ENCODE measurements around the gene TGFA. TPM values are rescaled to one million over a fixed set of nuclear protein-coding genes. Genes with fewer than 3 reads are reported as not detected.

Gene TGFA
- total and polyA plus RNA-seq, 4 donors, result 1.1 to 2.9 (median 1.7) TPM

DNA sequence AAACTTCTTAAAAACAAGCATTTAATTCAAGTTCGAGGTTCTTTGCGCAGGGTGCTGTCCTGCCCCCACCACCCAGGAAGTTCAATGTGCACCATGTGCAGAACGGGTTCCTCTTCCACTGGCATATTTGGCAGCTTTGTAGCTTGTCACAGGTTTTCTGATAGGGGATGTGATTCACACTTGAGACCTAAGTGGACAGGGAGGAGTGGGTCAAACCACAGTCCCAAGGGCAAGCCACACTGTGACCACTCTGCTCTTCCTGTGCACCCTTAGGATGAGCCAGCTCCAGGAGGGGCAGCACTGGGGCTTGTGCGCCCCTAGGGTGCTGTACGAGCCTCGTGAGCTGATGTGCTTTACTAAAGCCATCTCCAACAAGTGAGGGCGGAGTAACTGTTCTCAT is 82.5 kb downstream of the TGFA start (continued):
- TF ChIP-seq, protein P1, sequence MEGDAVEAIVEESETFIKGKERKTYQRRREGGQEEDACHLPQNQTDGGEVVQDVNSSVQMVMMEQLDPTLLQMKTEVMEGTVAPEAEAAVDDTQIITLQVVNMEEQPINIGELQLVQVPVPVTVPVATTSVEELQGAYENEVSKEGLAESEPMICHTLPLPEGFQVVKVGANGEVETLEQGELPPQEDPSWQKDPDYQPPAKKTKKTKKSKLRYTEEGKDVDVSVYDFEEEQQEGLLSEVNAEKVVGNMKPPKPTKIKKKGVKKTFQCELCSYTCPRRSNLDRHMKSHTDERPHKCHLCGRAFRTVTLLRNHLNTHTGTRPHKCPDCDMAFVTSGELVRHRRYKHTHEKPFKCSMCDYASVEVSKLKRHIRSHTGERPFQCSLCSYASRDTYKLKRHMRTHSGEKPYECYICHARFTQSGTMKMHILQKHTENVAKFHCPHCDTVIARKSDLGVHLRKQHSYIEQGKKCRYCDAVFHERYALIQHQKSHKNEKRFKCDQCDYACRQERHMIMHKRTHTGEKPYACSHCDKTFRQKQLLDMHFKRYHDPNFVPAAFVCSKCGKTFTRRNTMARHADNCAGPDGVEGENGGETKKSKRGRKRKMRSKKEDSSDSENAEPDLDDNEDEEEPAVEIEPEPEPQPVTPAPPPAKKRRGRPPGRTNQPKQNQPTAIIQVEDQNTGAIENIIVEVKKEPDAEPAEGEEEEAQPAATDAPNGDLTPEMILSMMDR (IDR thresholded peaks at IDR 0.05; ENCODE audit: low read depth, low read length, missing input control), result no peak
- TF ChIP-seq JUND (IDR thresholded peaks at IDR 0.05), result no peak

DNA sequence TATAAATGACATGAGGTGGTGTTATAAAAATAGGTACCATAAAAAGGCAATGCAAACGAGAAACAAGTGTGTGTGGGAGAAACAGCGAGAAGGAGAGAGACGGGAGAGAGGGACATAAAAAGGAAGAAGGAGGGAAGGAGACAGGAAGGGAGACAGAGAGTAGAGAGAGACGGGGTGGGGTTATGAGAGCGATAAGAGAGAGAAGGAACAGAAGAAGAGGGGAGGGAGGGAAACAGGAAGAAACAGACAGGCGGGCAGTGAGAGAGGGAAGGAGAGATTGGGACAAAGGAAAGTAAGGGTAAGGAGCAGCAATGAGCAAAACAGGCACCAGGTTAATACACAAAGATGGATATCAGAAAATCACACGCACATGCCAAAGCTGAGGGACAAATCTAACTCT is 83.7 kb downstream of the TGFA start:
- H3K27ac ChIP-seq (ENCODE audit: low read depth in 1 of 2, low read length in 2 of 2), result no peak overlapping the region
- H3K9ac ChIP-seq (ENCODE audit: low read depth in 1 of 2, low read length in 2 of 2), result no peak overlapping the region
- H3K27me3 ChIP-seq (ENCODE audit: control insufficient read depth in 4 of 4, insufficient read depth in 4 of 4, low read length in 3 of 4), result no peaks in the 10 kb centered on the region
- no peaks in the 10 kb centered on the region for H3K36me3 ChIP-seq (ENCODE audit: control insufficient read depth in 4 of 4, insufficient read depth in 3 of 4, low read depth in 1 of 4, low read length in 3 of 4)
- no peak overlapping the region for H3K4me3 ChIP-seq (ENCODE audit: low read depth in 1 of 3, low read length in 3 of 3)
- TF ChIP-seq JUND (IDR thresholded peaks at IDR 0.05) (no peak), HNF4A (conservative IDR thresholded peaks at IDR 0.05) (no peak), FOXA2 (IDR thresholded peaks at IDR 0.05) (no peak)
- TF ChIP-seq, protein P1 (IDR thresholded peaks at IDR 0.05; ENCODE audit: low read depth, low read length, missing input control), result no peak
- no peak for DNase-seq (ENCODE audit: low spot score)
- no peaks in the 10 kb centered on the region for H3K9me3 ChIP-seq (ENCODE audit: control insufficient read depth in 4 of 4, low read length in 3 of 4)
- H3K4me1 ChIP-seq (ENCODE audit: control insufficient read depth in 4 of 4, insufficient read depth in 4 of 4, low read length in 3 of 4), result no peaks in the 10 kb centered on the region
- 57% methylated on average over 7 of the region's 7 CpGs for WGBS

DNA sequence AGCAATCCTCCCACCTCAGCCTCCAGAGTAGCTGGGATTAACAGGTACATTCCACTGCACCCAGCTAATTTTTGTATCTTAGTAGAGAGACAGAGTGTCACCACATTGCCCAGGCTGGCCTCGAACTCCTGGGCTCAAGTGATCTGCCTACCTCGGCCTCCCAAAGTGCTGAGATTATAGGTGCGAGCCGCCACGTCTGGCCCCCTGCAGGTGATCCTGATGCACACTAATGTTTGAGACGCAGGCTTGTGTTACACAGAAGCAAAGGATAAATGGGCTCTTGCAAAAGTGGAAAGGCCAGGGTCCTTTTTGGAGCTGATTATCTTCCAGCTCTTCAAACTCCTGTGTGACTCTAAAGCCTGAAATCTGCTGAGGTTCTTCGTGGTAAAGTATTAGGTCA is 84.2 kb downstream of the TGFA start:
- Histone ChIP-seq H3K9me3 (ENCODE audit: control insufficient read depth in 4 of 4, low read length in 3 of 4) (no peaks in the 10 kb centered on the region), H3K4me1 (ENCODE audit: control insufficient read depth in 4 of 4, insufficient read depth in 4 of 4, low read length in 3 of 4) (no peaks in the 10 kb centered on the region), H3K36me3 (ENCODE audit: control insufficient read depth in 4 of 4, insufficient read depth in 3 of 4, low read depth in 1 of 4, low read length in 3 of 4) (no peaks in the 10 kb centered on the region), H3K27ac (ENCODE audit: low read depth in 1 of 2, low read length in 2 of 2) (no peak overlapping the region), H3K27me3 (ENCODE audit: control insufficient read depth in 4 of 4, insufficient read depth in 4 of 4, low read length in 3 of 4) (no peaks in the 10 kb centered on the region), H3K4me3 (ENCODE audit: low read depth in 1 of 3, low read length in 3 of 3) (no peak overlapping the region), H3K9ac (ENCODE audit: low read depth in 1 of 2, low read length in 2 of 2) (no peak overlapping the region)
- no peak for DNase-seq (ENCODE audit: low spot score)
- 90% methylated on average over 7 of the region's 7 CpGs for WGBS
- TF ChIP-seq TAF1 (conservative IDR thresholded peaks at IDR 0.05), result no peak
- TF ChIP-seq GABPA (IDR thresholded peaks at IDR 0.05 in 1 of 2, conservative IDR thresholded peaks at IDR 0.05 in 1 of 2), result no peak
- TF ChIP-seq JUND (IDR thresholded peaks at IDR 0.05), result no peak
- TF ChIP-seq NR2F2 (IDR thresholded peaks at IDR 0.05), result no peak
- TF ChIP-seq FOXA1 (IDR thresholded peaks at IDR 0.05), result no peak
- TF ChIP-seq, protein P2, sequence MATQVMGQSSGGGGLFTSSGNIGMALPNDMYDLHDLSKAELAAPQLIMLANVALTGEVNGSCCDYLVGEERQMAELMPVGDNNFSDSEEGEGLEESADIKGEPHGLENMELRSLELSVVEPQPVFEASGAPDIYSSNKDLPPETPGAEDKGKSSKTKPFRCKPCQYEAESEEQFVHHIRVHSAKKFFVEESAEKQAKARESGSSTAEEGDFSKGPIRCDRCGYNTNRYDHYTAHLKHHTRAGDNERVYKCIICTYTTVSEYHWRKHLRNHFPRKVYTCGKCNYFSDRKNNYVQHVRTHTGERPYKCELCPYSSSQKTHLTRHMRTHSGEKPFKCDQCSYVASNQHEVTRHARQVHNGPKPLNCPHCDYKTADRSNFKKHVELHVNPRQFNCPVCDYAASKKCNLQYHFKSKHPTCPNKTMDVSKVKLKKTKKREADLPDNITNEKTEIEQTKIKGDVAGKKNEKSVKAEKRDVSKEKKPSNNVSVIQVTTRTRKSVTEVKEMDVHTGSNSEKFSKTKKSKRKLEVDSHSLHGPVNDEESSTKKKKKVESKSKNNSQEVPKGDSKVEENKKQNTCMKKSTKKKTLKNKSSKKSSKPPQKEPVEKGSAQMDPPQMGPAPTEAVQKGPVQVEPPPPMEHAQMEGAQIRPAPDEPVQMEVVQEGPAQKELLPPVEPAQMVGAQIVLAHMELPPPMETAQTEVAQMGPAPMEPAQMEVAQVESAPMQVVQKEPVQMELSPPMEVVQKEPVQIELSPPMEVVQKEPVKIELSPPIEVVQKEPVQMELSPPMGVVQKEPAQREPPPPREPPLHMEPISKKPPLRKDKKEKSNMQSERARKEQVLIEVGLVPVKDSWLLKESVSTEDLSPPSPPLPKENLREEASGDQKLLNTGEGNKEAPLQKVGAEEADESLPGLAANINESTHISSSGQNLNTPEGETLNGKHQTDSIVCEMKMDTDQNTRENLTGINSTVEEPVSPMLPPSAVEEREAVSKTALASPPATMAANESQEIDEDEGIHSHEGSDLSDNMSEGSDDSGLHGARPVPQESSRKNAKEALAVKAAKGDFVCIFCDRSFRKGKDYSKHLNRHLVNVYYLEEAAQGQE (IDR thresholded peaks at IDR 0.05), result no peak
- TF ChIP-seq MAX (IDR thresholded peaks at IDR 0.05), result no peak
- no peak for TF ChIP-seq EGR1 (IDR thresholded peaks at IDR 0.05; ENCODE audit: low read depth in 2 of 2)
- no peak for TF ChIP-seq YY1 (IDR thresholded peaks at IDR 0.05)
- no peak for TF ChIP-seq HNF4A (conservative IDR thresholded peaks at IDR 0.05)
- no peak for TF ChIP-seq HNF4G (IDR thresholded peaks at IDR 0.05)
- no peak for TF ChIP-seq ZBTB33 (IDR thresholded peaks at IDR 0.05)
- TF ChIP-seq, protein P1 (IDR thresholded peaks at IDR 0.05; ENCODE audit: low read depth, low read length, missing input control), result no peak
- no peak for TF ChIP-seq FOXA2 (IDR thresholded peaks at IDR 0.05)
- TF ChIP-seq ATF3 (IDR thresholded peaks at IDR 0.05), result no peak
- TF ChIP-seq RAD21 (IDR thresholded peaks at IDR 0.05), result no peak

Measured in liver (tissue), 9 donors.